ENCODE results near the gene TCEA3. TPM values are rescaled to one million over a fixed set of nuclear protein-coding genes. Genes with fewer than 3 reads are reported as not detected.

Gene TCEA3
- total and polyA plus RNA-seq, 10 of the 15 experiments (the other 5 are each of a cell fraction or from before 2014, with no cell fraction given) = 0.06 to 0.23 (median 0.08) TPM; not detected in 7

DNA sequence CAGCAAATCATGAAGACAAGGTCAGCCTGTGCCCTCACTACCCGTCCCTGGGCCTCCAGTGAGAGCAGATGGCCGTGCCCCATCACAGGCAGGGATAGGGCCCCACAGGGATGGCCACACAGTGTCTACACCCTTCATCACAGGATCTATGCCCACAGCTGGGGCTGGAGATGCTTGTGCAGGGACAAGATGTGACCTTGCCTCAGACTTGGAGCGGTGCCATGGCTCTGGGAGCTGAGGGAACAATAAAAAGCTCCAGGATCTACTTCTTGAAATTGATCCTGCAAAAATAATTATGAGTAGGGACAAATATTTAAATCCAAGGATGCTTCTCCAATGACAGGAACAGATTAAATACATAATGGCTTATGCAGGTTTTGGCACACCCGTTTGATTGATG, 25.4 kb upstream of the TCEA3 start:
- TF ChIP-seq, protein P1, sequence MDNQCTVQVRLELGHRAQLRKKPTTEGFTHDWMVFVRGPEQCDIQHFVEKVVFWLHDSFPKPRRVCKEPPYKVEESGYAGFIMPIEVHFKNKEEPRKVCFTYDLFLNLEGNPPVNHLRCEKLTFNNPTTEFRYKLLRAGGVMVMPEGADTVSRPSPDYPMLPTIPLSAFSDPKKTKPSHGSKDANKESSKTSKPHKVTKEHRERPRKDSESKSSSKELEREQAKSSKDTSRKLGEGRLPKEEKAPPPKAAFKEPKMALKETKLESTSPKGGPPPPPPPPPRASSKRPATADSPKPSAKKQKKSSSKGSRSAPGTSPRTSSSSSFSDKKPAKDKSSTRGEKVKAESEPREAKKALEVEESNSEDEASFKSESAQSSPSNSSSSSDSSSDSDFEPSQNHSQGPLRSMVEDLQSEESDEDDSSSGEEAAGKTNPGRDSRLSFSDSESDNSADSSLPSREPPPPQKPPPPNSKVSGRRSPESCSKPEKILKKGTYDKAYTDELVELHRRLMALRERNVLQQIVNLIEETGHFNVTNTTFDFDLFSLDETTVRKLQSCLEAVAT (IDR thresholded peaks at IDR 0.05) = no peak
- TF ChIP-seq SIN3A (IDR thresholded peaks at IDR 0.05; ENCODE audit: low read depth, low read length) (no peak), KAT2A (conservative IDR thresholded peaks at IDR 0.05; ENCODE audit: control insufficient read depth, low read depth, low read length) (no peak), SP1 (IDR thresholded peaks at IDR 0.05; ENCODE audit: low read depth, low read length) (no peak), NFIC (IDR thresholded peaks at IDR 0.05; ENCODE audit: low read depth, low read length) (no peak), RCOR1 (conservative IDR thresholded peaks at IDR 0.05; ENCODE audit: low read depth, low read length) (no peak), BMI1 (IDR thresholded peaks at IDR 0.05; ENCODE audit: borderline replicate concordance) (no peak), SUZ12 (IDR thresholded peaks at IDR 0.05; ENCODE audit: unreplicated experiment) (no peak), ZBED1 (IDR thresholded peaks at IDR 0.05; ENCODE audit: borderline replicate concordance) (no peak), ZNF274 (IDR thresholded peaks at IDR 0.05; ENCODE audit: insufficient read depth, insufficient read length) (no peak), KDM1A (IDR thresholded peaks at IDR 0.05; ENCODE audit: borderline replicate concordance) (no peak), SMAD1 (IDR thresholded peaks at IDR 0.05; ENCODE audit: low read depth, partially characterized antibody) (no peak), ASH2L (IDR thresholded peaks at IDR 0.05; ENCODE audit: borderline replicate concordance, low read depth) (no peak), NR2C1 (IDR thresholded peaks at IDR 0.05) (no peak)
- TF ChIP-seq, protein P2, sequence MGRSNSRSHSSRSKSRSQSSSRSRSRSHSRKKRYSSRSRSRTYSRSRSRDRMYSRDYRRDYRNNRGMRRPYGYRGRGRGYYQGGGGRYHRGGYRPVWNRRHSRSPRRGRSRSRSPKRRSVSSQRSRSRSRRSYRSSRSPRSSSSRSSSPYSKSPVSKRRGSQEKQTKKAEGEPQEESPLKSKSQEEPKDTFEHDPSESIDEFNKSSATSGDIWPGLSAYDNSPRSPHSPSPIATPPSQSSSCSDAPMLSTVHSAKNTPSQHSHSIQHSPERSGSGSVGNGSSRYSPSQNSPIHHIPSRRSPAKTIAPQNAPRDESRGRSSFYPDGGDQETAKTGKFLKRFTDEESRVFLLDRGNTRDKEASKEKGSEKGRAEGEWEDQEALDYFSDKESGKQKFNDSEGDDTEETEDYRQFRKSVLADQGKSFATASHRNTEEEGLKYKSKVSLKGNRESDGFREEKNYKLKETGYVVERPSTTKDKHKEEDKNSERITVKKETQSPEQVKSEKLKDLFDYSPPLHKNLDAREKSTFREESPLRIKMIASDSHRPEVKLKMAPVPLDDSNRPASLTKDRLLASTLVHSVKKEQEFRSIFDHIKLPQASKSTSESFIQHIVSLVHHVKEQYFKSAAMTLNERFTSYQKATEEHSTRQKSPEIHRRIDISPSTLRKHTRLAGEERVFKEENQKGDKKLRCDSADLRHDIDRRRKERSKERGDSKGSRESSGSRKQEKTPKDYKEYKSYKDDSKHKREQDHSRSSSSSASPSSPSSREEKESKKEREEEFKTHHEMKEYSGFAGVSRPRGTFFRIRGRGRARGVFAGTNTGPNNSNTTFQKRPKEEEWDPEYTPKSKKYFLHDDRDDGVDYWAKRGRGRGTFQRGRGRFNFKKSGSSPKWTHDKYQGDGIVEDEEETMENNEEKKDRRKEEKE (IDR thresholded peaks at IDR 0.05) = no peak
- TF ChIP-seq, protein P3, sequence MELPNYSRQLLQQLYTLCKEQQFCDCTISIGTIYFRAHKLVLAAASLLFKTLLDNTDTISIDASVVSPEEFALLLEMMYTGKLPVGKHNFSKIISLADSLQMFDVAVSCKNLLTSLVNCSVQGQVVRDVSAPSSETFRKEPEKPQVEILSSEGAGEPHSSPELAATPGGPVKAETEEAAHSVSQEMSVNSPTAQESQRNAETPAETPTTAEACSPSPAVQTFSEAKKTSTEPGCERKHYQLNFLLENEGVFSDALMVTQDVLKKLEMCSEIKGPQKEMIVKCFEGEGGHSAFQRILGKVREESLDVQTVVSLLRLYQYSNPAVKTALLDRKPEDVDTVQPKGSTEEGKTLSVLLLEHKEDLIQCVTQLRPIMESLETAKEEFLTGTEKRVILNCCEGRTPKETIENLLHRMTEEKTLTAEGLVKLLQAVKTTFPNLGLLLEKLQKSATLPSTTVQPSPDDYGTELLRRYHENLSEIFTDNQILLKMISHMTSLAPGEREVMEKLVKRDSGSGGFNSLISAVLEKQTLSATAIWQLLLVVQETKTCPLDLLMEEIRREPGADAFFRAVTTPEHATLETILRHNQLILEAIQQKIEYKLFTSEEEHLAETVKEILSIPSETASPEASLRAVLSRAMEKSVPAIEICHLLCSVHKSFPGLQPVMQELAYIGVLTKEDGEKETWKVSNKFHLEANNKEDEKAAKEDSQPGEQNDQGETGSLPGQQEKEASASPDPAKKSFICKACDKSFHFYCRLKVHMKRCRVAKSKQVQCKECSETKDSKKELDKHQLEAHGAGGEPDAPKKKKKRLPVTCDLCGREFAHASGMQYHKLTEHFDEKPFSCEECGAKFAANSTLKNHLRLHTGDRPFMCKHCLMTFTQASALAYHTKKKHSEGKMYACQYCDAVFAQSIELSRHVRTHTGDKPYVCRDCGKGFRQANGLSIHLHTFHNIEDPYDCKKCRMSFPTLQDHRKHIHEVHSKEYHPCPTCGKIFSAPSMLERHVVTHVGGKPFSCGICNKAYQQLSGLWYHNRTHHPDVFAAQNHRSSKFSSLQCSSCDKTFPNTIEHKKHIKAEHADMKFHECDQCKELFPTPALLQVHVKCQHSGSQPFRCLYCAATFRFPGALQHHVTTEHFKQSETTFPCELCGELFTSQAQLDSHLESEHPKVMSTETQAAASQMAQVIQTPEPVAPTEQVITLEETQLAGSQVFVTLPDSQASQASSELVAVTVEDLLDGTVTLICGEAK (IDR thresholded peaks at IDR 0.05; ENCODE audit: borderline replicate concordance) = no peak
- ChIA-PET POLR2A (no interaction called here), SMC1A (ENCODE audit: uncharacterized antibody, unreplicated experiment) (no interaction called here), CTCF (no interaction called here), RAD21 (ENCODE audit: unreplicated experiment) (no interaction called here)
- ATAC-seq (no peak), FAIRE-seq (no peak), DNase-seq (ENCODE audit: low read depth, low spot score) (no peak)
- Histone ChIP-seq H3K36me3 (ENCODE audit: control insufficient read depth in 2 of 2, insufficient read depth in 2 of 2, low read length in 1 of 2) (no peaks in the 10 kb centered on the region), H3K9ac (ENCODE audit: control insufficient read depth, insufficient read depth, low read length) (no peak overlapping the region), H3K27me3 (replicated peaks in 1 of 2; ENCODE audit: control insufficient read depth in 2 of 2, insufficient read depth in 2 of 2, low read length in 1 of 2) (peaks cover 2% of the 10 kb centered on the region in 2 experiments; a peak in 3 of 4 replicates), H3K79me2 (ENCODE audit: control insufficient read depth, insufficient read depth, low read length) (no peaks in the 10 kb centered on the region), H3K27ac (ENCODE audit: control insufficient read depth, insufficient read depth) (no peak overlapping the region), H2AFZ (ENCODE audit: control insufficient read depth, low read depth, low read length) (no peak overlapping the region), H3K9me3 (replicated peaks; ENCODE audit: control insufficient read depth, insufficient read depth, low read length) (no peaks in the 10 kb centered on the region), H4K20me1 (ENCODE audit: control insufficient read depth, insufficient read depth) (no peaks in the 10 kb centered on the region), H3K4me2 (ENCODE audit: control insufficient read depth, insufficient read depth) (no peak overlapping the region), H3K4me3 (no peak overlapping the region), H3K4me1 (ENCODE audit: control insufficient read depth, insufficient read depth, low read length) (no peaks in the 10 kb centered on the region)
- in situ Hi-C loops (cut with MboI) = no loop called here
- intact Hi-C loops (cut with micrococcal nuclease; ENCODE audit: unreplicated experiment) = no loop called here
- no TSS peak for BruUV-seq (replicated peaks)
- WGBS (ENCODE audit: insufficient coverage, insufficient replicate concordance, low lambda C conversion rate, missing lambda C conversion rate) = 0% methylated on average over 4 of the region's 4 CpGs
